Mammary epithelial cell (primary cell): ENCODE results near the gene TNF.

Source experiments
- EZH2 ChIP-seq: IDR thresholded peaks from 2 replicates; pipeline ENCODE4 v1.6.1; 2012; ENCODE audit warnings: low read length, inconsistent platforms, borderline replicate concordance
- TF ChIP-seq, protein P1 (sequence below), 2 donors: IDR thresholded peaks in 1 of 2; conservative IDR thresholded peaks in 1 of 2; 2 replicates each; pipeline ENCODE4 v1.5.1; 2011 to 2012; ENCODE audit warnings: inconsistent platforms in 2 of 2, low read length in 2 of 2, mild to moderate bottlenecking in 2 of 2, control low read depth in 1 of 2, low read depth in 1 of 2; ENCODE audit not compliant: insufficient read depth in 1 of 2; ENCODE audit errors: extremely low read depth in 1 of 2

DNA sequence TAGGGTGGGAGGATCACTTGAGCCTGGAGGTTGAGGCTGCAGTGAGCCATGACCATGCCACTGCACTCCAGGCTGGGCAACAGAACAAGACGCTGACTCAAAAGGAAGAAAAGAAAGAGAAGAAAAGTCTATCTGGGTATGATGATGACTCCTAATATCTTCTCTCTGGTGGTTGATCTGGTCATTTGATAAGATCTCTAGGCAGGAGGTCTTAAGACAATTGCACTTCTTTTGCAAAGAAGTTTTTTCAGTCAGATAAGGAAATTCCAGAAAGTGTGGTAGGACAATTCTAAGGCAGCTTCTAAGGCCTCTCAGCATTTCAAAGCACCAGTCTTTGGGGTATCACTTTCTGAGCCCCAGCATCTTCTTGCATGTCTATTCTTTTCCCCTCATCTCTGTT is 32.0 kb downstream of the TNF start:
- TF ChIP-seq, protein P1, sequence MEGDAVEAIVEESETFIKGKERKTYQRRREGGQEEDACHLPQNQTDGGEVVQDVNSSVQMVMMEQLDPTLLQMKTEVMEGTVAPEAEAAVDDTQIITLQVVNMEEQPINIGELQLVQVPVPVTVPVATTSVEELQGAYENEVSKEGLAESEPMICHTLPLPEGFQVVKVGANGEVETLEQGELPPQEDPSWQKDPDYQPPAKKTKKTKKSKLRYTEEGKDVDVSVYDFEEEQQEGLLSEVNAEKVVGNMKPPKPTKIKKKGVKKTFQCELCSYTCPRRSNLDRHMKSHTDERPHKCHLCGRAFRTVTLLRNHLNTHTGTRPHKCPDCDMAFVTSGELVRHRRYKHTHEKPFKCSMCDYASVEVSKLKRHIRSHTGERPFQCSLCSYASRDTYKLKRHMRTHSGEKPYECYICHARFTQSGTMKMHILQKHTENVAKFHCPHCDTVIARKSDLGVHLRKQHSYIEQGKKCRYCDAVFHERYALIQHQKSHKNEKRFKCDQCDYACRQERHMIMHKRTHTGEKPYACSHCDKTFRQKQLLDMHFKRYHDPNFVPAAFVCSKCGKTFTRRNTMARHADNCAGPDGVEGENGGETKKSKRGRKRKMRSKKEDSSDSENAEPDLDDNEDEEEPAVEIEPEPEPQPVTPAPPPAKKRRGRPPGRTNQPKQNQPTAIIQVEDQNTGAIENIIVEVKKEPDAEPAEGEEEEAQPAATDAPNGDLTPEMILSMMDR (conservative IDR thresholded peaks at IDR 0.05 in 1 of 2, IDR thresholded peaks at IDR 0.05 in 1 of 2; ENCODE audit: extremely low read depth in 1 of 2, insufficient read depth in 1 of 2, low read depth in 1 of 2, low read length in 2 of 2): no peak
- no peak for TF ChIP-seq EZH2
